K562 (cell line): ENCODE measurements around the gene LYPD5. TPM values are rescaled to one million over a fixed set of nuclear protein-coding genes. Genes with fewer than 3 reads are reported as not detected.

ENCODE experiments used
- CBFB ChIP-seq: sonication (generic); formaldehyde crosslinking; IDR thresholded peaks from 2 replicates; pipeline ENCODE4 v1.4.0; 2020; ENCODE audit warnings: mild to moderate bottlenecking, missing genetic modification reagents
- CBX2 ChIP-seq: fragments of 200-600 bp; sonication (generic); IDR thresholded peaks from one replicate; pipeline ENCODE4 v1.6.1; 2012; ENCODE audit warnings: mild to moderate bottlenecking, low read length, inconsistent platforms; ENCODE audit not compliant: insufficient read depth, poor library complexity, severe bottlenecking
- EGR1 ChIP-seq: fragments of 450-650 bp; conservative IDR thresholded peaks from 2 replicates; pipeline ENCODE4 v1.6.1; 2017; ENCODE audit warnings: mild to moderate bottlenecking
- FOXA1 ChIP-seq: fragments of 450-650 bp; IDR thresholded peaks from 2 replicates; pipeline ENCODE4 v1.6.1; 2016; ENCODE audit warnings: mild to moderate bottlenecking, borderline replicate concordance
- FOXK2 ChIP-seq, 2 experiments: fragments of 450-650 bp; IDR thresholded peaks in 1 of 2; conservative IDR thresholded peaks in 1 of 2; 2 replicates each; pipeline ENCODE4 v1.6.1; 2016; ENCODE audit warnings: low read depth in 2 of 2, mild to moderate bottlenecking in 1 of 2
- GATAD2A ChIP-seq: fragments of 450-650 bp; IDR thresholded peaks from 2 replicates; pipeline ENCODE4 v1.6.1; 2017
- HNRNPL ChIP-seq: fragments of 200-400 bp; formaldehyde crosslinking; IDR thresholded peaks from 2 replicates; pipeline ENCODE4 v1.6.1; 2017; ENCODE audit warnings: low read depth, mild to moderate bottlenecking, low read length
- KAT7 ChIP-seq: sonication (generic); formaldehyde crosslinking; IDR thresholded peaks from 2 replicates; pipeline ENCODE4 v1.8.0; 2022; ENCODE audit warnings: missing genetic modification reagents, mild to moderate bottlenecking, borderline replicate concordance
- MCM7 ChIP-seq, 2 experiments: fragments of 450-650 bp; IDR thresholded peaks; 2 replicates each; pipeline ENCODE4 v1.6.1; 2016 to 2018
- MED1 ChIP-seq: sonication (generic); formaldehyde crosslinking; IDR thresholded peaks from 2 replicates; pipeline ENCODE4 v1.8.1; 2023; ENCODE audit warnings: missing genetic modification reagents, borderline replicate concordance
- PTBP1 ChIP-seq: fragments of 200-400 bp; formaldehyde crosslinking; IDR thresholded peaks from 2 replicates; pipeline ENCODE4 v1.6.1; 2017; ENCODE audit warnings: low read depth, low read length
- TCF3 ChIP-seq: sonication (generic); formaldehyde crosslinking; IDR thresholded peaks from 2 replicates; pipeline ENCODE4 v1.4.0; 2020; ENCODE audit warnings: mild to moderate bottlenecking, missing genetic modification reagents
- ZBTB26 ChIP-seq: fragments of 450-650 bp; formaldehyde crosslinking; IDR thresholded peaks from 2 replicates; pipeline ENCODE4 v1.4.0; 2022; ENCODE audit warnings: missing genetic modification characterization
- ZFP1 ChIP-seq: fragments of 450-650 bp; formaldehyde crosslinking; IDR thresholded peaks from 2 replicates; pipeline ENCODE4 v1.4.0; 2020; ENCODE audit warnings: mild to moderate bottlenecking, mixed read lengths
- ZNF551 ChIP-seq: fragments of 250-450 bp; sonication (Bioruptor Pico); IDR thresholded peaks from 2 replicates; pipeline ENCODE4 v1.5.0; 2021; ENCODE audit warnings: mild to moderate bottlenecking, moderate library complexity
- ZNF583 ChIP-seq: fragments of 250-450 bp; sonication (Bioruptor Pico); IDR thresholded peaks from 2 replicates; pipeline ENCODE4 v1.4.0; 2020
- ZNF655 ChIP-seq: fragments of 250-450 bp; sonication (Bioruptor Pico); IDR thresholded peaks from 2 replicates; pipeline ENCODE4 v1.5.0; 2021
- ZNF717 ChIP-seq: fragments of 250-450 bp; sonication (Bioruptor Pico); IDR thresholded peaks from 2 replicates; pipeline ENCODE4 v1.5.0; 2021
- polyA plus RNA-seq, 8 experiments: library from polyadenylated mRNA; depleted of rRNA in 4 of 8; stranded (reverse) in 5 of 8; unstranded in 3 of 8; fragments of >200 nt; fragmentation: Nextera tagmentation in 2 of 8; fragmentation: Illumina TruSeq in 1 of 8; extraction: Ambion mirVana in 2 of 8; extraction: Trizol in 1 of 8; gene quantifications; 2 replicates each; pipeline versions ENCODE4 v1.2.1 to v1.2.3, GENCODE V29; 2011 to 2014; ENCODE audit warnings: inconsistent platforms in 1 of 8, missing spikeins in 1 of 8
- total RNA-seq, 7 experiments: library from RNA; depleted of rRNA in 6 of 7; stranded (reverse); fragments of >200 nt in 6 of 7; fragmentation: Illumina TruSeq in 2 of 7; extraction: Trizol in 2 of 7; gene quantifications; 2 replicates each; pipeline versions ENCODE4 v1.2.1 to v1.2.3, GENCODE V29; 2011 to 2021; ENCODE audit warnings: low replicate concordance in 1 of 7
- TF ChIP-seq, protein P1 (sequence below): fragments of 250-450 bp; sonication (Bioruptor Pico); IDR thresholded peaks from 2 replicates; pipeline ENCODE4 v1.4.0; 2020; ENCODE audit warnings: mild to moderate bottlenecking
- TF ChIP-seq, protein P2 (sequence below), 2 experiments: IDR thresholded peaks; 2 replicates each; pipeline ENCODE4 v1.6.1; 2012; ENCODE audit warnings: improper control_type of control experiment in 2 of 2, low read depth in 2 of 2, low read length in 2 of 2, borderline replicate concordance in 1 of 2
- TF ChIP-seq, protein P3 (sequence below), 2 experiments: fragments of 450-650 bp in 1 of 2; sonication (generic) in 1 of 2; formaldehyde crosslinking; conservative IDR thresholded peaks; 2 replicates each; pipeline versions ENCODE4 v1.4.0 to v1.8.1; 2020 to 2022; ENCODE audit warnings: mild to moderate bottlenecking in 1 of 2, missing genetic modification reagents in 1 of 2

LYPD5 gene
- total and polyA plus RNA-seq, 9 of the 15 experiments (the other 6 are each of a cell fraction or from before 2014, with no cell fraction given), result 0.03 to 0.22 (median 0.10) TPM; not detected in 3

DNA sequence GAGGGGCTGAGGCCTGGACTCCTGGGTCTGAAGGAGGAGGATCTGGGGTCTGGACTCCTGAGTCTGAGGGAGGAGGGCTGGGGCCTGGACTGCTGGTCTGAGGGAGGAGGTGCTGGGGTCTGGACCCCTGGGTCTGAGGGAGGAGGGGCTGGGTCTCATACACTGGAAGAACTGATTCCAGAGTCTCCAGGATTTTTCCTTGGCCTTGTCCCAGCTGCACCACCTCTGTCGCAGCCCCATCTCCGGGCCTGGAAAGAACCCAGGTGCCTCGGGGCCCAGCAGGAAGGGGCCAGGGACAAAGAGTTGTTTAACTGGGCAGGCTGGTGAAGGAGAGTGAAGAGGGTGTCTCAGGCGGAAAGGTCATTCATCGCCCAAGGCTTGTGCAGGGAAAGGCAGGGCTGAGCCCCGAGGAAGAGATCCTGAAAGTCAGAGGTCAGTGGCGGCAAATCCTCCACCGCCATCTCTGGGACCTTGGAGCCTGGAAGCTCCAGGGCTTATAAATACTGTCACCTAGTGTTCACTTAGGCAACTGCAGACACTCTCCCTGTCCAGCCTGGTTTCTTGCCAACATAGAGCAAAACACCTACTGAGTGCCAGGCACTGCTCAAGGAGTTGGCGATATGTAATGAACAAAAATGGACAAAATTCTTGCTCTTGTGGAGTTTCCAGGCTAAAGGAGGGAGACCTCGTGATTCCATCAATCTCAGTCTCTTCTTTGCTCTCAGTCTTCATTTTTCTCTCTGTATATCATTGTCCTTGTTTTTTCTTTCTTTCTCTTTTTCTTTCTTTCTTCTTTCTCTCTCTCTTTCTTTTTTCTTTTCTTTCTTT is 17.1 kb downstream of the LYPD5 start (continued):
- TF ChIP-seq ZBTB26 (CRISPR knock-in tag) (no peak), EGR1 (no peak), CBX2 (no peak), MED1 (CRISPR knock-in tag) (no peak), ZNF551 (CRISPR knock-in tag) (no peak), MCM7 (IDR thresholded peaks at IDR 0.05) (no peak), PTBP1 (no peak), FOXA1 (no peak), KAT7 (CRISPR knock-in tag) (no peak), ZNF655 (no peak), FOXK2 (conservative IDR thresholded peaks at IDR 0.05 in 1 of 2, IDR thresholded peaks at IDR 0.05 in 1 of 2; ENCODE audit: low read depth in 2 of 2) (no peak), HNRNPL (no peak), TCF3 (CRISPR knock-in tag) (no peak), GATAD2A (0 out of 2 replicates have a peak, but pooled peaks have one; percentile 46), ZNF583 (CRISPR knock-in tag) (no peak), ZNF717 (CRISPR knock-in tag) (no peak), ZFP1 (CRISPR knock-in tag) (no peak), CBFB (CRISPR knock-in tag) (no peak)
- TF ChIP-seq, protein P1, sequence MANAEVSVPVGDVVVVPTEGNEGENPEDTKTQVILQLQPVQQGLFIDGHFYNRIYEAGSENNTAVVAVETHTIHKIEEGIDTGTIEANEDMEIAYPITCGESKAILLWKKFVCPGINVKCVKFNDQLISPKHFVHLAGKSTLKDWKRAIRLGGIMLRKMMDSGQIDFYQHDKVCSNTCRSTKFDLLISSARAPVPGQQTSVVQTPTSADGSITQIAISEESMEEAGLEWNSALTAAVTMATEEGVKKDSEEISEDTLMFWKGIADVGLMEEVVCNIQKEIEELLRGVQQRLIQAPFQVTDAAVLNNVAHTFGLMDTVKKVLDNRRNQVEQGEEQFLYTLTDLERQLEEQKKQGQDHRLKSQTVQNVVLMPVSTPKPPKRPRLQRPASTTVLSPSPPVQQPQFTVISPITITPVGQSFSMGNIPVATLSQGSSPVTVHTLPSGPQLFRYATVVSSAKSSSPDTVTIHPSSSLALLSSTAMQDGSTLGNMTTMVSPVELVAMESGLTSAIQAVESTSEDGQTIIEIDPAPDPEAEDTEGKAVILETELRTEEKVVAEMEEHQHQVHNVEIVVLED (CRISPR knock-in tag), result no peak
- TF ChIP-seq, protein P2, sequence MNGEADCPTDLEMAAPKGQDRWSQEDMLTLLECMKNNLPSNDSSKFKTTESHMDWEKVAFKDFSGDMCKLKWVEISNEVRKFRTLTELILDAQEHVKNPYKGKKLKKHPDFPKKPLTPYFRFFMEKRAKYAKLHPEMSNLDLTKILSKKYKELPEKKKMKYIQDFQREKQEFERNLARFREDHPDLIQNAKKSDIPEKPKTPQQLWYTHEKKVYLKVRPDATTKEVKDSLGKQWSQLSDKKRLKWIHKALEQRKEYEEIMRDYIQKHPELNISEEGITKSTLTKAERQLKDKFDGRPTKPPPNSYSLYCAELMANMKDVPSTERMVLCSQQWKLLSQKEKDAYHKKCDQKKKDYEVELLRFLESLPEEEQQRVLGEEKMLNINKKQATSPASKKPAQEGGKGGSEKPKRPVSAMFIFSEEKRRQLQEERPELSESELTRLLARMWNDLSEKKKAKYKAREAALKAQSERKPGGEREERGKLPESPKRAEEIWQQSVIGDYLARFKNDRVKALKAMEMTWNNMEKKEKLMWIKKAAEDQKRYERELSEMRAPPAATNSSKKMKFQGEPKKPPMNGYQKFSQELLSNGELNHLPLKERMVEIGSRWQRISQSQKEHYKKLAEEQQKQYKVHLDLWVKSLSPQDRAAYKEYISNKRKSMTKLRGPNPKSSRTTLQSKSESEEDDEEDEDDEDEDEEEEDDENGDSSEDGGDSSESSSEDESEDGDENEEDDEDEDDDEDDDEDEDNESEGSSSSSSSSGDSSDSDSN (IDR thresholded peaks at IDR 0.05; ENCODE audit: borderline replicate concordance in 1 of 2, low read depth in 2 of 2, low read length in 2 of 2), result no peak
- TF ChIP-seq, protein P3, sequence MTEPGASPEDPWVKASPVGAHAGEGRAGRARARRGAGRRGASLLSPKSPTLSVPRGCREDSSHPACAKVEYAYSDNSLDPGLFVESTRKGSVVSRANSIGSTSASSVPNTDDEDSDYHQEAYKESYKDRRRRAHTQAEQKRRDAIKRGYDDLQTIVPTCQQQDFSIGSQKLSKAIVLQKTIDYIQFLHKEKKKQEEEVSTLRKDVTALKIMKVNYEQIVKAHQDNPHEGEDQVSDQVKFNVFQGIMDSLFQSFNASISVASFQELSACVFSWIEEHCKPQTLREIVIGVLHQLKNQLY (CRISPR knock-in tag; conservative IDR thresholded peaks at IDR 0.05), result no peak
